Ovary (tissue), 9 donors: ENCODE measurements around the gene STXBP4. TPM values are rescaled to one million over a fixed set of nuclear protein-coding genes. Genes with fewer than 3 reads are reported as not detected.

ENCODE experiments used
- DNase-seq, 5 donors: peaks; one replicate each; pipeline ENCODE4 v3.0.0-alpha.2; 2019 to 2020
- H3K27ac ChIP-seq, 2 donors: fragments of 200-600 bp; one replicate each; pipeline versions ENCODE4 v1.5.1 to v1.8.0; 2019 to 2022
- H3K27me3 ChIP-seq: fragments of 200-600 bp; one replicate; pipeline ENCODE4 v1.8.0; 2022
- H3K36me3 ChIP-seq: fragments of 200-600 bp; sonication (generic); one replicate; pipeline ENCODE4 v1.5.1; 2019
- H3K4me1 ChIP-seq: one replicate; pipeline ENCODE4 v1.8.1; 2013; ENCODE audit warnings: mild to moderate bottlenecking, moderate library complexity; ENCODE audit not compliant: insufficient read depth
- H3K4me3 ChIP-seq: fragments of 200-600 bp; sonication (generic); one replicate; pipeline ENCODE4 v1.5.1; 2017
- H3K9me3 ChIP-seq, 2 donors: fragments of 200-600 bp in 1 of 2; sonication (generic) in 1 of 2; one replicate each; pipeline versions ENCODE4 v1.5.1 to v1.8.1; 2013 to 2019; ENCODE audit warnings: mild to moderate bottlenecking in 1 of 2, moderate library complexity in 1 of 2
- EP300 ChIP-seq: sonication (generic); formaldehyde crosslinking; IDR thresholded peaks from one replicate; pipeline ENCODE4 v1.6.1; 2017; ENCODE audit warnings: antibody characterized with exemption
- POLR2A ChIP-seq: fragments of 450-650 bp; IDR thresholded peaks from one replicate; pipeline ENCODE4 v1.6.1; 2017; ENCODE audit warnings: antibody characterized with exemption, mild to moderate bottlenecking, moderate library complexity
- WGBS, 3 donors: extraction: QIAGEN DNeasy Blood & Tissue Kit in 1 of 3; methylation state at CpG; one replicate each; pipeline versions ENCODE4 v1.1.5 to v1.1.7; 2013 to 2017; 5-methylcytosine and 5-hydroxymethylcytosine counted together
- intact Hi-C, 4 donors: fragments of 100-400 bp; cut with DNase I; formaldehyde crosslinking; loops; one replicate each; pipeline versions ENCODE4 v1.11.0 to v1.15.1; 2022 to 2023
- polyA plus RNA-seq, 2 donors: library from polyadenylated mRNA; stranded (reverse); fragments of 200-250 nt in 1 of 2; fragments of 350-450 nt in 1 of 2; fragmentation: Illumina TruSeq in 1 of 2; extraction: RNeasy Lipid Tissue Mini Kit (QIAGEN cat#74804) in 1 of 2; gene quantifications; one replicate each; pipeline ENCODE4 v1.2.3, GENCODE V29; 2013 to 2014
- total RNA-seq, 7 donors: library from RNA; depleted of rRNA in 2 of 7; stranded (reverse); fragments of >200 nt in 2 of 7; fragmentation: NEBNext Ultra II Directional in 3 of 7; extraction: Animal tissue kit (Norgen Biotek cat#: 25700) in 3 of 7; gene quantifications; one replicate each; pipeline versions ENCODE4 v1.1.0 to v1.2.4, GENCODE V29; 2016 to 2023
- TF ChIP-seq, protein P1 (sequence below), 3 donors: fragments of 450-650 bp in 2 of 3; fragments of 200-600 bp in 1 of 3; IDR thresholded peaks; one replicate each; pipeline versions ENCODE4 v1.5.1 to v1.8.0; 2016 to 2022; ENCODE audit warnings: antibody characterized with exemption in 3 of 3, mild to moderate bottlenecking in 1 of 3
- donor health status: DM: no; HTN: no; CAD: no; lungs with moderate emphysema.
- donor health status: DM: no; HTN: no; CAD: no.
- donor health status: Bipolar disorder and iron deficiency.
- donor health status: DM: yes; HTN: yes; CAD: no.
- donor health status: DM: no; HTN: no; CAD: no.
- donor health status: DM: yes; HTN: yes; CAD: no.

STXBP4 gene
- total and polyA plus RNA-seq, 9 donors, result 2.4 to 63.1 (median 16.5) TPM

GRCh38 chr17:55037828-55038227 is 69.3 kb downstream of the STXBP4 start:
- no peak overlapping the region for H3K4me3 ChIP-seq
- intact Hi-C loops, result no loop called here
- no peak overlapping the region for H3K27ac ChIP-seq
- no peak for TF ChIP-seq EP300
- TF ChIP-seq, protein P1, sequence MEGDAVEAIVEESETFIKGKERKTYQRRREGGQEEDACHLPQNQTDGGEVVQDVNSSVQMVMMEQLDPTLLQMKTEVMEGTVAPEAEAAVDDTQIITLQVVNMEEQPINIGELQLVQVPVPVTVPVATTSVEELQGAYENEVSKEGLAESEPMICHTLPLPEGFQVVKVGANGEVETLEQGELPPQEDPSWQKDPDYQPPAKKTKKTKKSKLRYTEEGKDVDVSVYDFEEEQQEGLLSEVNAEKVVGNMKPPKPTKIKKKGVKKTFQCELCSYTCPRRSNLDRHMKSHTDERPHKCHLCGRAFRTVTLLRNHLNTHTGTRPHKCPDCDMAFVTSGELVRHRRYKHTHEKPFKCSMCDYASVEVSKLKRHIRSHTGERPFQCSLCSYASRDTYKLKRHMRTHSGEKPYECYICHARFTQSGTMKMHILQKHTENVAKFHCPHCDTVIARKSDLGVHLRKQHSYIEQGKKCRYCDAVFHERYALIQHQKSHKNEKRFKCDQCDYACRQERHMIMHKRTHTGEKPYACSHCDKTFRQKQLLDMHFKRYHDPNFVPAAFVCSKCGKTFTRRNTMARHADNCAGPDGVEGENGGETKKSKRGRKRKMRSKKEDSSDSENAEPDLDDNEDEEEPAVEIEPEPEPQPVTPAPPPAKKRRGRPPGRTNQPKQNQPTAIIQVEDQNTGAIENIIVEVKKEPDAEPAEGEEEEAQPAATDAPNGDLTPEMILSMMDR (IDR thresholded peaks at IDR 0.05), result no peak
- TF ChIP-seq POLR2A, result no peak
- no peak for DNase-seq
- H3K4me1 ChIP-seq, result no peaks in the 10 kb centered on the region
- H3K9me3 ChIP-seq, result no peaks in the 10 kb centered on the region
- WGBS, 3 donors, result 0 to 47% (median 0%) methylated on average over 1 of the region's 1 CpG
- no peaks in the 10 kb centered on the region for H3K27me3 ChIP-seq
- no peaks in the 10 kb centered on the region for H3K36me3 ChIP-seq

DNA sequence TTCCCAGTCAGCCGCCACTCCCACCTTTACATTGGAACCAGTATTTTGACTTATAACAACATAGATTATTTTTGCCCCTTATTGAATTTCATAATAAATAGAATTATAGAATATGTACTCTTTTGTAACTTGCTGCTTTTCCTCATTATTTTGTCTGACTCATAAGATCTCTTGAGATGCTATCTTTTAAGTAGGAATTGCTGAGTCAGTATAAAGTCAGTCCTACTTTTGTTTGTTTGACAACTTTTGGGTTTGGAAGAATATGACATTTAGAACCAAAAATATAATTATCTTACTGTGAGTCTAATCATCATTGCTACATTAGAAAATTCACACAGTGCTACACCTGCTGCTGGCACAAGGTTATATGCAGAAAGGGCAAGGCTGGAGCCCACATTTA is 69.7 kb downstream of the STXBP4 start:
- 96 to 100% (median 98%) methylated on average over 1 of the region's 1 CpG for WGBS, 3 donors
- no peak overlapping the region for H3K4me3 ChIP-seq
- intact Hi-C loops, result no loop called here
- no peak overlapping the region for H3K27ac ChIP-seq
- no peak for DNase-seq
- H3K4me1 ChIP-seq, result no peaks in the 10 kb centered on the region
- TF ChIP-seq, protein P1 (IDR thresholded peaks at IDR 0.05), result no peak
- no peak for TF ChIP-seq EP300
- TF ChIP-seq POLR2A, result no peak
- H3K9me3 ChIP-seq, result no peaks in the 10 kb centered on the region
- no peaks in the 10 kb centered on the region for H3K27me3 ChIP-seq
- H3K36me3 ChIP-seq, result no peaks in the 10 kb centered on the region

GRCh38 chr17:55040611-55041010 is 72.0 kb downstream of the STXBP4 start:
- H3K27ac ChIP-seq, result no peak overlapping the region
- TF ChIP-seq, protein P1 (IDR thresholded peaks at IDR 0.05), result no peak
- TF ChIP-seq POLR2A (no peak), EP300 (no peak)
- no peak for DNase-seq
- no peak overlapping the region for H3K4me3 ChIP-seq
- H3K4me1 ChIP-seq, result no peaks in the 10 kb centered on the region
- H3K9me3 ChIP-seq, result no peaks in the 10 kb centered on the region
- no peaks in the 10 kb centered on the region for H3K27me3 ChIP-seq
- no peaks in the 10 kb centered on the region for H3K36me3 ChIP-seq
- 15 to 28% (median 26%) methylated on average over 4 of the region's 4 CpGs for WGBS, 3 donors
- intact Hi-C loops, result no loop called here

GRCh38 chr17:55053855-55054254 is 85.3 kb downstream of the STXBP4 start:
- H3K4me3 ChIP-seq, result no peak overlapping the region
- no peak for DNase-seq

More at GRCh38 chr17:55053855-55054254, 85.3 kb downstream of the STXBP4 start:
- H3K27me3 ChIP-seq, result no peaks in the 10 kb centered on the region
- no peak for TF ChIP-seq EP300
- TF ChIP-seq, protein P1 (IDR thresholded peaks at IDR 0.05), result peak in 1 of 3 donors; percentile 7
- no peaks in the 10 kb centered on the region for H3K9me3 ChIP-seq
- H3K36me3 ChIP-seq, result no peaks in the 10 kb centered on the region
- WGBS, 3 donors, result 87 to 100% (median 98%) methylated on average over 1 of the region's 1 CpG
- no peaks in the 10 kb centered on the region for H3K4me1 ChIP-seq
- intact Hi-C loops, result loop anchor here in 1 of 4 donors (10.0 kb wide), 1 partner anchor 291 kb away; no protein-coding TSS in a partner anchor
- H3K27ac ChIP-seq, result no peak overlapping the region
